Trophoblast cell (in vitro differentiated cells and primary cell): ENCODE measurements around the gene GGN.
"Not testable (repeated sequence)": the region's sequence is repeated elsewhere in the genome, so short reads cannot be mapped to it uniquely, and the experiment has no call there.

ENCODE experiments used
- DNase-seq, 2 donors: peaks; one replicate each; pipeline ENCODE4 v3.0.0-alpha.2; 2016
- H2AFZ ChIP-seq: 2 replicates; pipeline ENCODE4 v1.6.1; 2013; ENCODE audit warnings: low read length, moderate library complexity, mild to moderate bottlenecking; ENCODE audit not compliant: insufficient read depth, poor library complexity
- H2AK5ac ChIP-seq: 2 replicates; pipeline ENCODE4 v1.6.1; 2013; ENCODE audit warnings: mild to moderate bottlenecking, low read length
- H2BK120ac ChIP-seq: 2 replicates; pipeline ENCODE4 v1.6.1; 2013; ENCODE audit warnings: low read length, mild to moderate bottlenecking, moderate library complexity; ENCODE audit not compliant: insufficient read depth, poor library complexity
- H2BK12ac ChIP-seq: 2 replicates; pipeline ENCODE4 v1.6.1; 2013; ENCODE audit warnings: mild to moderate bottlenecking, low read length, moderate library complexity
- H2BK5ac ChIP-seq: 2 replicates; pipeline ENCODE4 v1.6.1; 2013; ENCODE audit warnings: low read length, low read depth, moderate library complexity, mild to moderate bottlenecking; ENCODE audit not compliant: poor library complexity
- H3K14ac ChIP-seq: 2 replicates; pipeline ENCODE4 v1.6.1; 2013; ENCODE audit warnings: mild to moderate bottlenecking, low read length
- H3K18ac ChIP-seq: 2 replicates; pipeline ENCODE4 v1.6.1; 2013; ENCODE audit warnings: mild to moderate bottlenecking, low read length
- H3K23ac ChIP-seq: 2 replicates; pipeline ENCODE4 v1.6.1; 2013; ENCODE audit warnings: low read length
- H3K27ac ChIP-seq: 2 replicates; pipeline ENCODE4 v1.5.1; 2013; ENCODE audit warnings: low read depth, mild to moderate bottlenecking, inconsistent platforms, low read length, moderate library complexity
- H3K27me3 ChIP-seq: 2 replicates; pipeline ENCODE4 v1.6.1; 2013; ENCODE audit warnings: inconsistent platforms, mild to moderate bottlenecking, low read length, moderate library complexity; ENCODE audit not compliant: insufficient read depth
- H3K36me3 ChIP-seq, 2 experiments: 1 replicate in 1 of 2; 2 replicates in 1 of 2; pipeline ENCODE4 v1.6.1; 2013; ENCODE audit warnings: low read length in 2 of 2, mild to moderate bottlenecking in 2 of 2, moderate library complexity in 1 of 2; ENCODE audit not compliant: insufficient read depth in 2 of 2, control insufficient read depth in 1 of 2
- H3K4ac ChIP-seq: 2 replicates; pipeline ENCODE4 v1.6.1; 2013; ENCODE audit warnings: low read depth, mild to moderate bottlenecking, low read length, moderate library complexity
- H3K4me1 ChIP-seq, 2 experiments: 1 replicate in 1 of 2; 2 replicates in 1 of 2; pipeline ENCODE4 v1.6.1; 2013; ENCODE audit warnings: low read length in 2 of 2, mild to moderate bottlenecking in 2 of 2, moderate library complexity in 1 of 2; ENCODE audit not compliant: insufficient read depth in 2 of 2, control insufficient read depth in 1 of 2
- H3K4me2 ChIP-seq: 2 replicates; pipeline ENCODE4 v1.6.1; 2013; ENCODE audit warnings: inconsistent platforms, mild to moderate bottlenecking, low read length, moderate library complexity
- H3K4me3 ChIP-seq: 2 replicates; pipeline ENCODE4 v1.5.1; 2013; ENCODE audit warnings: mild to moderate bottlenecking, low read depth, low read length, inconsistent platforms
- H3K79me1 ChIP-seq: one replicate; pipeline ENCODE4 v1.6.1; 2013; ENCODE audit warnings: low read length
- H3K79me2 ChIP-seq: 2 replicates; pipeline ENCODE4 v1.6.1; 2013; ENCODE audit warnings: low read length, mild to moderate bottlenecking; ENCODE audit not compliant: control insufficient read depth, insufficient read depth, poor library complexity
- H3K9ac ChIP-seq: 2 replicates; pipeline ENCODE4 v1.6.1; 2013; ENCODE audit warnings: mild to moderate bottlenecking, low read length
- H3K9me3 ChIP-seq: 2 replicates; pipeline ENCODE4 v1.6.1; 2013; ENCODE audit warnings: low read depth, mild to moderate bottlenecking, control low read depth, inconsistent platforms, low read length; ENCODE audit not compliant: insufficient read depth
- H4K12ac ChIP-seq: 2 replicates; pipeline ENCODE4 v1.6.1; 2013; ENCODE audit warnings: low read depth, mild to moderate bottlenecking, low read length, moderate library complexity
- H4K8ac ChIP-seq: 2 replicates; pipeline ENCODE4 v1.6.1; 2013; ENCODE audit warnings: low read depth, mild to moderate bottlenecking, low read length, moderate library complexity
- H4K91ac ChIP-seq: one replicate; pipeline ENCODE4 v1.6.1; 2013; ENCODE audit warnings: low read depth, mild to moderate bottlenecking, low read length, moderate library complexity
- WGBS: extraction: QIAGEN DNeasy Blood & Tissue Kit; methylation state at CpG from one replicate; pipeline ENCODE4 v1.1.7; 2013; ENCODE audit warnings: missing lambda C conversion rate; ENCODE audit not compliant: insufficient read length, insufficient coverage; ENCODE audit errors: extremely low coverage; 5-methylcytosine and 5-hydroxymethylcytosine counted together

Gene GGN

GRCh38 chr19:38411041-38411712 is 23.3 kb upstream of the GGN start:
- no peaks in the 10 kb centered on the region for H3K27me3 ChIP-seq
- H3K36me3 ChIP-seq, result peaks cover 0 to 2% of the 10 kb centered on the region in 2 experiments
- no peak overlapping the region for H3K9ac ChIP-seq
- peaks cover 2% of the 10 kb centered on the region for H3K9me3 ChIP-seq
- H3K4me2 ChIP-seq, result no peak overlapping the region
- H2BK5ac ChIP-seq, result no peak overlapping the region
- no peak overlapping the region for H4K91ac ChIP-seq
- H4K8ac ChIP-seq, result no peak overlapping the region
- H4K12ac ChIP-seq, result no peak overlapping the region
- H2BK12ac ChIP-seq, result no peak overlapping the region
- H3K23ac ChIP-seq, result no peak overlapping the region
- H3K4me3 ChIP-seq, result no peak overlapping the region
- no peak overlapping the region for H3K14ac ChIP-seq
- no peak overlapping the region for H3K4ac ChIP-seq
- no peak overlapping the region for H2AFZ ChIP-seq
- peaks cover 0 to 3% of the 10 kb centered on the region in 2 experiments for H3K4me1 ChIP-seq
- DNase-seq, result no peak
- H2BK120ac ChIP-seq, result no peak overlapping the region
- no peak overlapping the region for H3K27ac ChIP-seq
- no peak overlapping the region for H2AK5ac ChIP-seq
- H3K79me1 ChIP-seq, result no peaks in the 10 kb centered on the region
- no peaks in the 10 kb centered on the region for H3K79me2 ChIP-seq
- H3K18ac ChIP-seq, result no peak overlapping the region
- no CpG with 5 or more reads among the region's 13 CpGs for WGBS

GRCh38 chr19:38410407-38410806 is 22.6 kb upstream of the GGN start:
- H4K12ac ChIP-seq, H3K18ac ChIP-seq, H3K9ac ChIP-seq, H3K4me1 ChIP-seq, H4K91ac ChIP-seq, H2BK12ac ChIP-seq, H3K36me3 ChIP-seq, H3K14ac ChIP-seq, H4K8ac ChIP-seq, DNase-seq, H3K79me1 ChIP-seq, H3K23ac ChIP-seq, H3K4me3 ChIP-seq, H2BK5ac ChIP-seq, H2AFZ ChIP-seq, H3K27me3 ChIP-seq, H3K79me2 ChIP-seq, H3K9me3 ChIP-seq, H3K4me2 ChIP-seq, H3K27ac ChIP-seq, H3K4ac ChIP-seq, H2BK120ac ChIP-seq, H2AK5ac ChIP-seq: not testable (repeated sequence)
- WGBS, result no CpG with 5 or more reads among the region's 6 CpGs

- peaks cover 0 to 2% of the 10 kb centered on the region in 2 experiments for H3K36me3 ChIP-seq
- no peak overlapping the region for H3K4me2 ChIP-seq
- no peak overlapping the region for H3K27ac ChIP-seq
- no peak overlapping the region for H3K9ac ChIP-seq
- H3K4ac ChIP-seq, result no peak overlapping the region
- H3K27me3 ChIP-seq, result no peaks in the 10 kb centered on the region
- H3K9me3 ChIP-seq, result no peaks in the 10 kb centered on the region
- H3K4me3 ChIP-seq, result no peak overlapping the region
- no peak overlapping the region for H2BK5ac ChIP-seq
- H3K4me1 ChIP-seq, result peaks cover 0 to 3% of the 10 kb centered on the region in 2 experiments
- no peak overlapping the region for H2BK12ac ChIP-seq
- no CpG with 5 or more reads among the region's 7 CpGs for WGBS
- H3K23ac ChIP-seq, result no peak overlapping the region
- no peak overlapping the region for H4K91ac ChIP-seq
- H3K79me2 ChIP-seq, result no peaks in the 10 kb centered on the region
- DNase-seq, result no peak
- no peak overlapping the region for H3K18ac ChIP-seq
- H4K12ac ChIP-seq, result no peak overlapping the region
- H2AFZ ChIP-seq, result no peak overlapping the region
- H4K8ac ChIP-seq, result no peak overlapping the region
- no peak overlapping the region for H3K14ac ChIP-seq
- no peaks in the 10 kb centered on the region for H3K79me1 ChIP-seq
- no peak overlapping the region for H2AK5ac ChIP-seq
- H2BK120ac ChIP-seq, result no peak overlapping the region
These were observed 21.8 kb upstream of the GGN start for GRCh38 chr19:38409631-38410133.

- H3K23ac ChIP-seq, result no peak overlapping the region
- no peak overlapping the region for H3K4ac ChIP-seq
- peaks cover 10% of the 10 kb centered on the region for H3K79me1 ChIP-seq
- no CpG with 5 or more reads among the region's 8 CpGs for WGBS
- H4K91ac ChIP-seq, result no peak overlapping the region
- H3K27ac ChIP-seq, result no peak overlapping the region
- H3K9me3 ChIP-seq, result no peaks in the 10 kb centered on the region
- no peak overlapping the region for H2BK120ac ChIP-seq
- H4K12ac ChIP-seq, result no peak overlapping the region
- no peak overlapping the region for H3K4me2 ChIP-seq
- DNase-seq, result no peak
- no peak overlapping the region for H4K8ac ChIP-seq
- H3K9ac ChIP-seq, result no peak overlapping the region
- H3K18ac ChIP-seq, result no peak overlapping the region
- no peak overlapping the region for H3K4me3 ChIP-seq
- peaks cover 11 to 16% of the 10 kb centered on the region in 2 experiments for H3K4me1 ChIP-seq
- H3K36me3 ChIP-seq, result peaks cover 0 to 2% of the 10 kb centered on the region in 2 experiments
- no peak overlapping the region for H3K14ac ChIP-seq
- H2AFZ ChIP-seq, result no peak overlapping the region
- peaks cover 5% of the 10 kb centered on the region for H3K79me2 ChIP-seq
- H2BK5ac ChIP-seq, result no peak overlapping the region
- H2BK12ac ChIP-seq, result no peak overlapping the region
- H2AK5ac ChIP-seq, result no peak overlapping the region
- no peaks in the 10 kb centered on the region for H3K27me3 ChIP-seq
These were observed 17.4 kb upstream of the GGN start for GRCh38 chr19:38405276-38405675.
